ENCODE data around the gene KCTD8. TPM values are rescaled to one million over a fixed set of nuclear protein-coding genes. Genes with fewer than 3 reads are reported as not detected.
A peak's percentile ranks its signal among the peaks of the same experiment; 100 is the strongest.

The KCTD8 gene
- total and polyA plus RNA-seq, 2 donors (not counting 3 experiments of a cell fraction or from before 2014, with no cell fraction given) = 0.36 to 0.80 TPM

GRCh38 chr4:44493924-44494323 lies 45.3 kb upstream of the KCTD8 start:
- peak; percentile 9 for DNase-seq (ENCODE audit: low read depth, low spot score)
- BruUV-seq (replicated peaks) = no TSS peak
- no peaks in the 10 kb centered on the region for H3K27me3 ChIP-seq (ENCODE audit: control insufficient read depth in 2 of 2, insufficient read depth in 2 of 2, low read length in 2 of 2)
- H3K36me3 ChIP-seq (ENCODE audit: control insufficient read depth in 2 of 2, extremely low read depth in 1 of 2, insufficient read depth in 2 of 2, low read length in 2 of 2) = no peaks in the 10 kb centered on the region
- H3K79me2 ChIP-seq (ENCODE audit: control insufficient read depth, insufficient read depth, low read length) = no peaks in the 10 kb centered on the region
- TF ChIP-seq EZH2 (IDR thresholded peaks at IDR 0.05; ENCODE audit: borderline replicate concordance, low read depth, low read length, severe bottlenecking) (no peak), CTCF (IDR thresholded peaks at IDR 0.05; ENCODE audit: extremely low read depth in 1 of 2, insufficient read depth in 1 of 2, low read depth in 1 of 2, low read length in 2 of 2) (peak in 1 of 2 donors; percentile 23)
- H3K27ac ChIP-seq (ENCODE audit: insufficient read depth, low read depth, low read length) = no peak overlapping the region
- H3K9ac ChIP-seq (replicated peaks; ENCODE audit: extremely low read depth, insufficient read depth, low read length) = no peak overlapping the region
- H3K4me2 ChIP-seq (ENCODE audit: insufficient read depth, low read length) = no peak overlapping the region
- FAIRE-seq = no peak
- intact Hi-C loops (cut with micrococcal nuclease) (loop anchor here (2.0 kb wide), 1 partner anchor 711 kb away; no protein-coding TSS in a partner anchor), dilution Hi-C loops (cut with MboI; ENCODE audit: extremely low pct_ligation_motif_present, low sequenced_read_pairs) (no loop called here)
- H3K9me3 ChIP-seq (replicated peaks; ENCODE audit: control insufficient read depth, insufficient read depth, low read length) = no peaks in the 10 kb centered on the region
- ChIA-PET POLR2A (no interaction called here), CTCF (interaction anchor here (0.6 to 3.1 kb wide), 11 partner anchors 8 to 1362 kb away, joined by 3 to 28 read pairs (median 3); no protein-coding TSS in a partner anchor)
- H3K9me1 ChIP-seq (replicated peaks; ENCODE audit: control insufficient read depth, extremely low read depth, insufficient read depth, low read length) = no peaks in the 10 kb centered on the region
- no peak overlapping the region for H2AFZ ChIP-seq (ENCODE audit: low read depth, low read length)
- no peaks in the 10 kb centered on the region for H3K4me1 ChIP-seq (ENCODE audit: control insufficient read depth, extremely low read depth, insufficient read depth, low read length)
- H3K4me3 ChIP-seq (replicated peaks in 1 of 3; ENCODE audit: insufficient read depth in 1 of 3, low read depth in 1 of 3, low read length in 3 of 3) = no peak overlapping the region
- no peaks in the 10 kb centered on the region for H4K20me1 ChIP-seq (replicated peaks; ENCODE audit: control insufficient read depth, extremely low read depth, insufficient read depth, low read length)

GRCh38 chr4:44487341-44487740 lies 38.7 kb upstream of the KCTD8 start:
- H3K27ac ChIP-seq (ENCODE audit: insufficient read depth, low read depth, low read length) = no peak overlapping the region
- H3K4me3 ChIP-seq (replicated peaks in 1 of 3; ENCODE audit: insufficient read depth in 1 of 3, low read depth in 1 of 3, low read length in 3 of 3) = no peak overlapping the region
- CTCF ChIA-PET = no interaction called here
- no peak for DNase-seq (ENCODE audit: low read depth, low spot score)
- no peak for FAIRE-seq
- no peak overlapping the region for H3K4me2 ChIP-seq (ENCODE audit: insufficient read depth, low read length)
- no peaks in the 10 kb centered on the region for H3K36me3 ChIP-seq (ENCODE audit: control insufficient read depth in 2 of 2, extremely low read depth in 1 of 2, insufficient read depth in 2 of 2, low read length in 2 of 2)
- no peak overlapping the region for H2AFZ ChIP-seq (ENCODE audit: low read depth, low read length)
- dilution Hi-C loops (cut with MboI; ENCODE audit: extremely low pct_ligation_motif_present, low sequenced_read_pairs) = no loop called here
- intact Hi-C loops (cut with micrococcal nuclease) = no loop called here
- TF ChIP-seq FOS (IDR thresholded peaks at IDR 0.05; ENCODE audit: borderline replicate concordance, insufficient read depth, low read length) (no peak), MYC (IDR thresholded peaks at IDR 0.05; ENCODE audit: low read depth, low read length) (no peak), JUN (IDR thresholded peaks at IDR 0.05; ENCODE audit: borderline replicate concordance, insufficient read depth, insufficient read length, low read depth) (no peak), GATA2 (IDR thresholded peaks at IDR 0.05; ENCODE audit: insufficient read depth, insufficient read length, low read depth, low read length) (no peak), MAX (IDR thresholded peaks at IDR 0.05; ENCODE audit: insufficient read depth, insufficient read length) (no peak), POLR2A (IDR thresholded peaks at IDR 0.05; ENCODE audit: low read depth, low read length) (no peak), POLR2AphosphoS5 (IDR thresholded peaks at IDR 0.05; ENCODE audit: insufficient read depth, low read depth, low read length) (no peak), EZH2 (IDR thresholded peaks at IDR 0.05; ENCODE audit: borderline replicate concordance, low read depth, low read length, severe bottlenecking) (no peak), CTCF (IDR thresholded peaks at IDR 0.05; ENCODE audit: extremely low read depth in 1 of 2, insufficient read depth in 1 of 2, low read depth in 1 of 2, low read length in 2 of 2) (no peak)
- no peaks in the 10 kb centered on the region for H3K9me1 ChIP-seq (replicated peaks; ENCODE audit: control insufficient read depth, extremely low read depth, insufficient read depth, low read length)
- POLR2A ChIA-PET = no interaction called here
- H3K79me2 ChIP-seq (ENCODE audit: control insufficient read depth, insufficient read depth, low read length) = no peaks in the 10 kb centered on the region
- H4K20me1 ChIP-seq (replicated peaks; ENCODE audit: control insufficient read depth, extremely low read depth, insufficient read depth, low read length) = no peaks in the 10 kb centered on the region
- H3K9ac ChIP-seq (replicated peaks; ENCODE audit: extremely low read depth, insufficient read depth, low read length) = no peak overlapping the region
- H3K9me3 ChIP-seq (replicated peaks; ENCODE audit: control insufficient read depth, insufficient read depth, low read length) = no peaks in the 10 kb centered on the region
- no peaks in the 10 kb centered on the region for H3K27me3 ChIP-seq (ENCODE audit: control insufficient read depth in 2 of 2, insufficient read depth in 2 of 2, low read length in 2 of 2)
- H3K4me1 ChIP-seq (ENCODE audit: control insufficient read depth, extremely low read depth, insufficient read depth, low read length) = no peaks in the 10 kb centered on the region
- no TSS peak for BruUV-seq (replicated peaks)
